NK-92 treated with Interleukin-12 subunit alpha and Interleukin-12 subunit beta, amount 100 ng/mL, for 24 hours (cell line): ENCODE measurements around the gene DUSP16.

Experiments
- DNase-seq: peaks from one replicate; lab custom pipeline; 2025; lab: John Stamatoyannopoulos, UW

The DUSP16 gene

DNA sequence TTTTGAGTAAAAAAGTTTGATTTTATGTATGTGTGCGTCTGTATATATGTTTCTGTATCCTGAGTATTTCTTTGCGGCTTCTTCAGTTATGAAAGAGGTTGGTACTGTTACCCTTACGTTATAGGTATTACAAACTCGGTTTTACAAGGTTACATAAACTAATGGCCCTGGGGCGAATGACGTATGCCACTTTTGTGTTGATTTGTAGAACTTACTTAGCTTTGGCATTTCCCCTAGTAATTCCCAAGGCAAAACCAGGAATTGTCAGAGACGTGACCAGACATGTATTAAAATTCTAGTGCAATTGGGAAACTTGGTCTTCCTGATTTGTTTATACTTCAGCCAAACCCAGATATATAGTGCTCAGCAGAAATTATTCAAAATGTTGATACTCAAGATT lies 93.3 kb downstream of the DUSP16 start:
- DNase-seq, result no peak

DNA sequence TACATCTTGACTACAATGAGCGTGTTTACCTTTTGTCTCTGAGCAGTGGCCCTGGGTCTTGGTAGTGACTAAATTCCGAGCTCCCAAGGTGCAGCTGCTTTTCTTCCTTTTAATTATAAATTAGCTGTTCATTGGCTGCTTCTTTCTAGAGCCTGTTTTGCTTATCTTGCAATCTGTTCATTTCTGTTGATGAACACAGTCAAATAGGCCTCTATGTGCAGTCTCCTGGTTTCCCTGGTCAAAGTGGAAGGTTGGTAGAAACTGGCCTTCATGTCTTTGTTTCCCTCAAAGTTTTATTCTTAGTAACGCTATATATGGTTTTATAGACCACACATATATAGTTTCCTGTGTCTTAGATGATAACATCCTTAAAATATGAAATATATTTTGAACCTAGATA lies 94.1 kb downstream of the DUSP16 start:
- no peak for DNase-seq

DNA sequence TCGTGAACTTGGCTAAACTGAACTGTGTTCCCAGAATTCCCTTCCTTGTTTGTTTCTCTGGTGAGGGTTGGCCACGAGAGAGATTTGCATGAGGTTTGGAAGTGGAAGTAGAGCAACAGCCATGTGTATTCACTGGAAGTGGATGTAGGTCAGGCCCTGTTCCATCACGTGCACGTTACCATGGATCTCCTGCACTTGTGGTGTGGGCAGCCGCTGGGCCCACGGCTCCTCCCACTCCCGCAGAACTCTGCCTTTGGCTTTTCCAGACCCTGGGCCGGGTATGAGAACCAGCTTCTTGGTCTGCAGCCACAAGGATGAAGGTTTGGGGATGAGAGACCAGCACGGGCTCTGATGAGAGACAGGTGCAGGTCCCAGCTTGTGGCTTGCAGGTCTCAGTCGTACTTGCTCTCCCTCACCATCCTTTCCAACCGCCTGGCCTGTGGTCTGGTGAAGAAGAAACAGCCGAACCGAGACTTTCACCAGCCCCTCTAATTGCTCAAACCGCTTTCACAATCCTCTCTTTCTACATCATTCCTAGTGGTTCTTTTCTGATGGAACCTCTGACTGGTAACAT lies 94.9 kb downstream of the DUSP16 start:
- DNase-seq, result no peak

DNA sequence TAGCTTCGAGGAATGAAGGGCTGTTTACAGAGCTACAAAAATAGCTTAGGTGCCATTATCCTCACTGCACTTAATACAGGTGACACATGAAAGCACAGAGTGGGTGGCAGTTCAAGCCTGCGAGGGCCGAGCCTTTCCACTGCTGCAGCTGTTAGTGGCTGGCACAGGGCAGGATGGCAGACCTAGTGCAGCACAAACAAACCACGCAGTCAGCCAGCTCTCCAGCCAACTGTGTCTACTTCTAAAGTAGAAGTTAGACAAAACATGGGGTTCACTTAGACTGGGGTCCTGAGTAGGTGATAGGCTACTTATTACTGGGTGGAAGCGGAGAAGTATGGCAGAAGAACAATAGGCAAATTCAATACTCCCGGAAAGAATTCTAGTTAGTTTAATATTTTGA lies 95.4 kb downstream of the DUSP16 start:
- DNase-seq, result no peak

- no peak for DNase-seq
Observed at GRCh38 chr12:12466157-12466556, 96.5 kb downstream of the DUSP16 start.

GRCh38 chr12:12465522-12465921 lies 97.1 kb downstream of the DUSP16 start:
- DNase-seq, result no peak

- DNase-seq, result no peak
Observed at GRCh38 chr12:12461923-12462315, 100.7 kb downstream of the DUSP16 start.

GRCh38 chr12:12460935-12461922 lies 101.4 kb downstream of the DUSP16 start:
- no peak for DNase-seq

DNA sequence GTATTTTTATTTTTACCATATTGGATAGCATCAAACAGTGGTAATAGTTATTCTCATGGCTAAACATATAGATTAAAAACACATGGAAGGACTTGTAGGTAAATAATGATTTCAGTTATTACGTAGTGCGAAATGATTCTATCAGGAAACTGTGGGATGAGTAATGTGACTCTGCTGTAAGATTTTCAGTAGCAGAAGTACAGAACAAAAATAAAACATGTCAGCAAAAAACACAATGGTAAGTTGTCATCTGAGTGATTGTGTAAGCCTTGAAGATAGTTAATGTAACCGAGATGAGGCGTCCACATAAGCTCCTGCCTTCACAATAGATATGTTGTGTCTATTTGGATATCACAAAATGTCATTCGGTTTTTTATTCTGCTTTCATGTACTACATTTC lies 106.0 kb downstream of the DUSP16 start:
- no peak for DNase-seq

DNA sequence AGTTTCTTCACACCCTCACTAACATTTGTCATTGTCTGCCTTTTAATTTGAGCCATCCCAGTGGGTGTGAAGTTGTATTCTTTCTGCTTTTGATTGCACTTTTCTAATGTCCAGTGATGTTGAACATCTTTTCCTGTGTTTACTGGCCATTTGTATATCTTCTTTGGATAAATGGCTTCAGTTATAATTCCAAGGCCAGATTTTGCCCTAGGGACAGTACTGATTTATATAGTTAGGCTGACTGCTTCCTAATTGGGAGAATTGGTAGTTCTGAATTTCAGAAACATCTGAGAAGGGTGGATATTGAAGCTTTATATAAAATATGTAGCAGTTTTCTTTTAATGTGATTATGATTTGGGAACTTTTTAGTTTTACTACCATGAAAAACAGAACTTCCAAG lies 108.3 kb downstream of the DUSP16 start:
- DNase-seq, result no peak

DNA sequence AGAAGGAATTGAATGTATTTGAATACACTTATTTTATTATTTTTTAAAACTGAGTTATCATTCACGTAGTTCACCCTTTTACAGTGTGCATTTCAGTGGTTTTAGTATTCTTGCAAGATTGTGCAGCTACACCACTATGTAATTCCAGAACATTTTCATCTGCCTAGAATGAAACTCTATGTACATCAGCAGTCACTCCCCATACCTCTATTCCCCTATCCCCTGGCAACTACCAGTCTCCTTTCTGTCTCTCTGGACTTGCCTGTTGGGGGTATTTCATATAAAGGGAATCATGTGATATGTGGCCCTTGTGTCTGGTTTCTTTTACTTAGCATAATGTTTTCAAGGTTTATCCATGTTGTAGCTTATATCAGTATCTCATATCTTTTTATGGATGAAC lies 109.0 kb downstream of the DUSP16 start:
- DNase-seq, result no peak

- DNase-seq, result no peak
Observed at GRCh38 chr12:12452326-12452902, 110.2 kb downstream of the DUSP16 start.

- no peak for DNase-seq
Observed at GRCh38 chr12:12451098-12451497, 111.6 kb downstream of the DUSP16 start.

- DNase-seq, result no peak
Observed at GRCh38 chr12:12450043-12450471, 112.6 kb downstream of the DUSP16 start.

GRCh38 chr12:12449533-12450025 lies 113.1 kb downstream of the DUSP16 start:
- DNase-seq, result no peak

DNA sequence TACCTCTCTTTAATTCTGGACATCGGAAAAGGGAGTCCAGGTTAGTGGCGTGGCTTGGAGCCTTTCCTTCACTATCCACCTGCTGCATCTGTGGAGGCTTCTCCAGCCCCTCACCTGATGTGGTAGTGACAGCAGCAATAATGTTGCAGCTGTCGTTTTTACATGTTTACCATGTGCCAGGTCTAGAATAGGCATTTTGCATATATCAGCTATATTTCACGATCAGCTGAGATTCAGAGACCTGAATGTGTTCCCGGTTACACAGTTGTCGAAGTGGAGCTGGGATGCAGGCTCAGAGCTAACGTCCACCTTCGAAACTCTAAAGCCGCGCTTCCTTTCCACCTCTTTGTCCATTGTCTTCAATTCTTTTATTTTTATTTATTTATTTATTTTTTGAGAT lies 114.8 kb downstream of the DUSP16 start:
- DNase-seq, result no peak

DNA sequence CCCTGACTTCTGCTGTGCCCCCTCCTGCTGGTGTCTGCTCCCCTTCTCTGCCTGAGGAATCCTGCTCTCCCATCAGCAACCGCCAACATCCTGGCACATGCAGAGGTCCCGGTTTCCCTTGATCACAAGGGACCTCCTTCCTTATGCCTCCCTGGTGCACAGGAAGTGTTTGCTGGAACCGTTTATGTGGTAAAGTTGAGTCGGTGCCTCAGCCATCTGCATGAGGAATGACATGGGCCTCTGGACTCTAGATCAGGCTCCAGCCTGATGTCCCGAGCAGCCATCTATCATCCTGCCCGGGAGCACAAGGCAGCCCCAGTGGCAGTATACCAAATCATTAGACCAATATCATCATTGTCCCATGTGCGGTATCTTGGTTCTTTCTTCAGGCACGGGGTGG lies 115.4 kb downstream of the DUSP16 start:
- DNase-seq, result no peak

DNA sequence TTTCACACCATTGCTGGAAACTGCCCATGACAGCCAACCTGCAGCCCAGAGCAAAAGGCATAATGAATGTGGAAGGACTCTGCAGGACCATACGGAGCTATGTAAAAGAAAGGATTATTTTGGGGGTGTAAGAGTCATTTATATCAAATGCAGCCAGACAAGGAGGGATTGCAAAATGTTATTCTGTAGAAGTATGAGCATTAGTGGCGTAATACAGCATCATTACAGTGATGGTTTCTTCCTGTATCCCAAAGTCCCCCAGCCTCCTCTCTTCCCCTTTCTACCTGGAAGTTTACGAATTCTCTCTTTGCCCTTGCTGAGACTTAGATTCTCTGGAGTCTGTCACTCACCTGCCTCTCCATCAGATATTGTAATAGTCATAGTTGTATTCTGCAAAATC lies 115.9 kb downstream of the DUSP16 start:
- no peak for DNase-seq

GRCh38 chr12:12445882-12446181 lies 116.8 kb downstream of the DUSP16 start:
- DNase-seq, result no peak

GRCh38 chr12:12445165-12445881 lies 117.3 kb downstream of the DUSP16 start:
- DNase-seq, result no peak

DNA sequence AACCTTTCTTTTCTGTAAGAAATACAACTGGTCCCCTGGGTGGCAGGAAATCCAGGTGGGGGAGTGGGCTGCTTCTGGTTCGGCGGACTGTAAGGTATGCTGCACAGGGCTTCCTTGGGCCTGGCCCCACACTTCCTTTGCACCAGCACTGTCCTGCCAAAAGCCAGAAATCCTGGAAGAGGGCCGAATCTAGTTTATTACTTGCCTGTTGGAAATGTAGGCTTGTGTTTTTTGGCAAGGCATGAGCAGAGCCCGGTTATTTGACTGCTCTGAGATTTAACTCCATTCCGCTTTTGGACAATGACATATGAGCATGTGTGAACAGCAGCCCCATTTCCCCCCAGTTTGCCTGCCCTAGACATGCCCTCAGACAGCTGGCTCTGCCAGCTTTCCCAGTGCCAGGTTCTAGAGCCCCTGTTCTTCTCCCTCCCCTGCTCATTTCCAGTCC lies 119.2 kb downstream of the DUSP16 start:
- DNase-seq, result no peak

DNA sequence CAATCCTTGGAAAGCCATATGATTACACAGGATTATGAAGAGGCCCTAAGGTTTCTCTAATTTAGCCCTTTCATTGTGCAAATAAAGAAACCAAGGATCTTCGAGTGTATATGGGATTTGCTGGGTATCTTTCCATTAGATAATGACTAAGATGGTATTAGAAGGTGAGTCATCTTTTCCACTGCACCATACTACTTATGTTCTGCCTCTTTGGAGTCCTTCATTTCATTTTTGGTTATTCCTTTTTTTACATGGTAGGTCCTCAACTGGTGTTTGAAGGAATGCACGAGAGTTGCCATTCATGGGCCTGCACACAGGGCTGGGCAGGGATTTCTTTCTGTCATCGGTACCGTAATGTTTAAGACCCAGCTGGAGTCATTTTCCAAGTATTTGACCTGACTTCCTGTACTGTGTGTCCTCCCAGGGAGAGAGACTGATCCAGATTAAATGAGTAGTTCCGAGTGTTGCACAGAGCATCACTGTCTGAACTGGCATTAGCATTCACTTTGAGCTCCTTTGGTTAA lies 120.1 kb downstream of the DUSP16 start:
- no peak for DNase-seq
